HG03432 (cell line): Measurements from ENCODE around the gene IGFBP2.

Source experiments
- ATAC-seq: cut with Tn5 transposase; IDR thresholded peaks from one replicate; pipeline ENCODE4 v1.9.1; 2021; ENCODE audit warnings: mild to moderate bottlenecking, moderate library complexity; ENCODE audit not compliant: unreplicated experiment

IGFBP2 gene

GRCh38 chr2:216698895-216699294 lies 65.7 kb downstream of the IGFBP2 start:
- ATAC-seq = peak; percentile 60

GRCh38 chr2:216700088-216700567 lies 66.9 kb downstream of the IGFBP2 start:
- no peak for ATAC-seq

GRCh38 chr2:216700781-216701180 lies 67.6 kb downstream of the IGFBP2 start:
- no peak for ATAC-seq

- ATAC-seq = no peak
Observed at GRCh38 chr2:216701544-216701943, 68.3 kb downstream of the IGFBP2 start.

GRCh38 chr2:216702756-216703155 lies 69.5 kb downstream of the IGFBP2 start:
- no peak for ATAC-seq

GRCh38 chr2:216710551-216711301 lies 77.5 kb downstream of the IGFBP2 start:
- ATAC-seq = no peak

GRCh38 chr2:216711348-216711747 lies 78.1 kb downstream of the IGFBP2 start:
- no peak for ATAC-seq

- ATAC-seq = no peak
Observed at GRCh38 chr2:216713691-216714336, 80.6 kb downstream of the IGFBP2 start.
